GM12874 (cell line): ENCODE results near the gene RABL2B.
A peak's percentile ranks its signal among the peaks of the same experiment; 100 is the strongest.

Experiments
- TF ChIP-seq, protein P1 (sequence below): IDR thresholded peaks from 2 replicates; pipeline ENCODE4 v1.5.1; 2011; ENCODE audit warnings: low read depth, mild to moderate bottlenecking, control low read depth, low read length, moderate library complexity; ENCODE audit not compliant: insufficient read depth

The RABL2B gene

DNA sequence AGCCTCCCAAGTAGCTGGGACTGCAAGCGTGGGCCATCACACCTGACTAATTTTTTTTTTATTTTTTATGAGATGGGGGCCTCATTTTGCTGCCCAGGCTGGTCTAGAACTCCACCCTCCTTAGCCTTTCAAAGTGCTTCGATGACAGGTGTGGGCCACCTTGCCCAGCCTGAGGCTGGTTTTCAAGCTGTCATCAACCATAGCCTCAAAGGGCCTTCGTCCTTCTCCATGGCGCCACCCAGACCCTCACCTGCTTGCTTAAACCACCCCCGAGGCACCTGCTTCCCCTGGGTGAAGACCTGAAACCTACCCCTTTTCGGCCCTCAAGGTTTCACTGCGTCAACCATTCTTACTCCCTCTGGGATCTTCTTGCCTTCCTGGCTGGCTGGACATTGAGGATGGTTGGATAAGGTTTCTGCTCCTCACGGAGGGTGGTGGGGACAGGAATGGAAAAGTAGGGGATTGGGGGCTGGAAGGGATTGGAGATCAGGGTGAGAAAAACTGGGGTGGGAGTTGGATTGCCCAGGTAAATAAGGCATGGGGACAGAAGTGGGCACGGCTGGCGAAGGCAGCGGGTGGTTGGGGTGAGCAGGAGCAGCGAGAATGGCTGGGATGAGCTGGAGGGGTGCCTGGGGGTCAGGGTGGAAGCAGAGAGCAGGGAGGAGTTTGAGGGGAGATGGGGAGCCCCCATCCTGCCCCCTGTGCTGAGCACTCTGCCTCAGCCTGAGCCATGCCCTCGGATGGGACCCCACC is 48.3 kb downstream of the RABL2B start:
- TF ChIP-seq, protein P1, sequence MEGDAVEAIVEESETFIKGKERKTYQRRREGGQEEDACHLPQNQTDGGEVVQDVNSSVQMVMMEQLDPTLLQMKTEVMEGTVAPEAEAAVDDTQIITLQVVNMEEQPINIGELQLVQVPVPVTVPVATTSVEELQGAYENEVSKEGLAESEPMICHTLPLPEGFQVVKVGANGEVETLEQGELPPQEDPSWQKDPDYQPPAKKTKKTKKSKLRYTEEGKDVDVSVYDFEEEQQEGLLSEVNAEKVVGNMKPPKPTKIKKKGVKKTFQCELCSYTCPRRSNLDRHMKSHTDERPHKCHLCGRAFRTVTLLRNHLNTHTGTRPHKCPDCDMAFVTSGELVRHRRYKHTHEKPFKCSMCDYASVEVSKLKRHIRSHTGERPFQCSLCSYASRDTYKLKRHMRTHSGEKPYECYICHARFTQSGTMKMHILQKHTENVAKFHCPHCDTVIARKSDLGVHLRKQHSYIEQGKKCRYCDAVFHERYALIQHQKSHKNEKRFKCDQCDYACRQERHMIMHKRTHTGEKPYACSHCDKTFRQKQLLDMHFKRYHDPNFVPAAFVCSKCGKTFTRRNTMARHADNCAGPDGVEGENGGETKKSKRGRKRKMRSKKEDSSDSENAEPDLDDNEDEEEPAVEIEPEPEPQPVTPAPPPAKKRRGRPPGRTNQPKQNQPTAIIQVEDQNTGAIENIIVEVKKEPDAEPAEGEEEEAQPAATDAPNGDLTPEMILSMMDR, result no peak

DNA sequence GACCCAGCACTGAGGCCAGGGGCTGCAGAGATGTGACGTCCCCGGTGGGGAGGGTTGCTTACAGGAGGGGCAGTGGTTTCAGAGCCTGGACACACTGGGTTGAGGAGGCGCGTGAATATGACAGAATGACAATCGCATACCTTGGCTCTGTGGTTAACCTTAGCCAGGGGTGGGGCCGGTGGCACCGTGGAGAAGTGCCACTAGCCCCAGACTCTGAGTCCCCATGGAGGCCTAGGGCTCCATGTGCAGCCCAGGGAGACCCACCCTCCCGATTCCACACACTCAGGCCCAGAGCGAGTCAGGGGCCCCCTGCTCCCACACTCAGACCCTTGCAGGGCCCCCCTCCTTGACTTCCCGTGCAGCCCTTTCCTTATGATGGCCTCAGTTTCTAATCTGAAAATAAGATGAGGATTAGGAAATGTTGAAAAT is 49.1 kb downstream of the RABL2B start:
- TF ChIP-seq, protein P1, result no peak

DNA sequence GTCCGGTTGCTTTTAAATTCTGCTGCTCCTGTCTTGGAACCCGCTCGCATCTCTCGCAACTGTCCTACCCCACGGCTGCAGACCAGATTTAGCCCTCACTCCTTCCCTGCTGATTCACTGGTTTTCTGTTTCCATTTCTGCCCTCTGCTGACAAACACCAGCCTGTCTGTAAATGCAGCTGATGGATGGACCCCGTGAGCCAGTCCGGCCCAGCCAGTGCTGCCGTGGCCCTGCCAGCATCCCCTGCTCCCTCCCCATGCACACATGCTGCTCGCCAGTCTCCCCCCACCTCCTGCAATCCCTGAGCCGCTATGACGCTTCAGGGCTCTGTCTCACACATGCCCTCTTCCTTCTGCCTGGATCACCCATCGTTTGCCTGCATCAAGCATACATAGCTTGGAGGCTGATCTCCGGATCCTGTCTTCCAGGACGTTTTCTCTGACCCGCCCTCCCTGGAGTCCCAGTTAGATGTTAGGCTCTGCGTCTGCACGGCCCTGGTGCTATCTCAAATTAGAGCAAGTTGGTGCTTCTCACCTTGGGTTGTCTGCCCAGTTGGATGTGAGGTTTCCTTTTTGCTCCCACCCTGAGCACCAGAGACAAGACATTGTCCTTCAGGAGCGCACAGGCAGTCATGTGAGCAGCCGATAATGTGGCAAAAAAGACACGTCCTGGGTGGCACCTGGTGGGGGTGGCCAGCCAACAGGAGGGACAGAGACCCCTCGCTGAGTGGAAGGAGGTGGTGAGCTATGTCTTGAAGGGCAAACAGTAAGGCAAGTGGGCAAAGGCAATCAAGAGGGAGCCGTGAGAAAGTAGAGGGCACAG is 49.7 kb downstream of the RABL2B start:
- TF ChIP-seq, protein P1, result no peak

DNA sequence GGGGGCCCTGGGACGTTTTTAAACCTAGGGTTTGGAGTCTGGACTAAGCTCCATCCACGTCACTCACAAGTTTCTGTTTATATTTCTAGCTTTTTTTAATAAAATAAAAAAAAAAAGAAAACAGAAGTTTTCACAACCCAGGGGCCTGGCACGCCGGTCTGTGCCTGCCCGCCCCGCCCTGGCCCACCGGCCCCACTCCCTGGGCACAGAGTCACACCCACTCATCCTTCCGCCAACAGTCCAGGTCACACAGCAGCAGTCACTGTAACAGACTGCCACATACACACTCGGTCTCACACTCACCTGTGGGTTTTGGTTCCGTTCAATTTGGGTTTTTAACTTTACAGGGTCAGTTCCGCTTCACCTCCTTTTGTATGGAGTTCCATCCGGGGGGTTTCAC is 50.8 kb downstream of the RABL2B start:
- TF ChIP-seq, protein P1, result no peak

DNA sequence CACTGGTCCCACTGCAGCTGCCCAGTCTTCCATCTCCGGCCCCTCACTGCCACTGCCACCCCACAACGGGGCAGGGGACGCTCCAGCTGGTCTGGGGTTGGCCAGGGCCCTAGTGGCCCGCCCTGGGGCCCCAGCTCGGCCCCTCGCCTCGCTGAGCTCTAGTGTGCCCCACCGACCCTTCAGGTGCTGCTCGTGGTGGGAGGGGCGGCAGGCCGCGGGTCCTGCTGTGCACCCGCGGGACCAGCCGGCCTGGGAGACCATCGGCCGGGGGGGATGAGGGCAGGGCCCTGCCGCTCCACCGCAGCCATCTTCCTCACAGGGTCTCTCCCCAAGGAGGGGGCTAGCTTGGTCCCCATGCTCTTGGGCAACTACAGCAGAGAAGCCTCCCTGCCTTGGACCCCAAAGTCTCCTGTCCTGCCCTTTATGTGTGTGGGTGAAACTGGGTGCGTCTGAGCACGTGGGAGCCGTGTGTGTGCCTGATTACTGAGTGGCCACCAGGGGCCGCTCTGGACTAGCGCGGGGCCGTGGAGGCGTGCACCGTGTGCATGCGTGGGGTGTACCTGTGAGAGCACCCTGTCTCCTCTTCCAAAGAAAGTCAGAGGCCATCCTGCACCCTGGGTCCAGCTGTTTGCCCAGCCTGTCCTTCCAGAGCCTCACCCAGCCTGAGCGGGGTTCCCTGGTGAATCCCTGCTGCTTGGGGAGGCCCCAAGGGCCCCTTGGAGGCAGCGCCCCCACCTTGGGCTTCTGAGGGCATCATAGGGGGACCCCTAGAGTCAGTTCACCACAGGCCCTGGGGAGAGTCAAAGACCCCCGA is 51.4 kb downstream of the RABL2B start:
- TF ChIP-seq, protein P1, result peak; percentile 84

DNA sequence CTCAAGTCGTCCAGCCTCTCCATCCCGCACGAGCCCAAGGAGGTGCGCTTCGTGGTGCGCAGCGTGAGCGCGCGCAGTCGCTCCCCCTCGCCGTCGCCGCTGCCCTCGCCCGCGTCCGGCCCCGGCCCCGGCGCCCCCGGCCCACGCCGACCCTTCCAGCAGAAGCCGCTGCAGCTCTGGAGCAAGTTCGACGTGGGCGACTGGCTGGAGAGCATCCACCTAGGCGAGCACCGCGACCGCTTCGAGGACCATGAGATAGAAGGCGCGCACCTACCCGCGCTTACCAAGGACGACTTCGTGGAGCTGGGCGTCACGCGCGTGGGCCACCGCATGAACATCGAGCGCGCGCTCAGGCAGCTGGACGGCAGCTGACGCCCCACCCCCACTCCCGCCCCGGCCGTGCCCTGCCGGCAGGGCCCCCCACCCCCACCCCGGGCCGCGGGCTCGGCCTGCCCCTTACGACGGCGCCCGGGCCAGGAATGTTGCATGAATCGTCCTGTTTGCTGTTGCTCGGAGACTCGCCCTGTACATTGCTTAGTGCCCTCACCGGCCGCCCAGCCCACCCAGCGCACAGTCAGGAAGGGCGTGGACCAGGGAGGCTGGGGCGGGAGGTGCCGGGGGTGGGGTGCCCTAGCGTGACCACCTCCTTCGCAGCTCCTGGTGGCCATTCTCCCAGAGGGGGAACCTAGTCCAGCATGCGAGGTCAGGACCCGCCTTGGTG is 52.3 kb downstream of the RABL2B start:
- TF ChIP-seq, protein P1, result no peak
